ENCODE data around the gene PSMG3. TPM values are rescaled to one million over a fixed set of nuclear protein-coding genes. Genes with fewer than 3 reads are reported as not detected.

The PSMG3 gene
- total RNA-seq, 1 donor from 2014 or later: 20.3 TPM

- Histone ChIP-seq H3K4me3 (no peak overlapping the region), H3K9me3 (no peaks in the 10 kb centered on the region), H3K27me3 (no peaks in the 10 kb centered on the region), H3K27ac (no peak overlapping the region), H3K4me1 (no peaks in the 10 kb centered on the region), H3K36me3 (peaks cover 26% of the 10 kb centered on the region)
- intact Hi-C loops (cut with DNase I): no loop called here
- TF ChIP-seq, protein P1, sequence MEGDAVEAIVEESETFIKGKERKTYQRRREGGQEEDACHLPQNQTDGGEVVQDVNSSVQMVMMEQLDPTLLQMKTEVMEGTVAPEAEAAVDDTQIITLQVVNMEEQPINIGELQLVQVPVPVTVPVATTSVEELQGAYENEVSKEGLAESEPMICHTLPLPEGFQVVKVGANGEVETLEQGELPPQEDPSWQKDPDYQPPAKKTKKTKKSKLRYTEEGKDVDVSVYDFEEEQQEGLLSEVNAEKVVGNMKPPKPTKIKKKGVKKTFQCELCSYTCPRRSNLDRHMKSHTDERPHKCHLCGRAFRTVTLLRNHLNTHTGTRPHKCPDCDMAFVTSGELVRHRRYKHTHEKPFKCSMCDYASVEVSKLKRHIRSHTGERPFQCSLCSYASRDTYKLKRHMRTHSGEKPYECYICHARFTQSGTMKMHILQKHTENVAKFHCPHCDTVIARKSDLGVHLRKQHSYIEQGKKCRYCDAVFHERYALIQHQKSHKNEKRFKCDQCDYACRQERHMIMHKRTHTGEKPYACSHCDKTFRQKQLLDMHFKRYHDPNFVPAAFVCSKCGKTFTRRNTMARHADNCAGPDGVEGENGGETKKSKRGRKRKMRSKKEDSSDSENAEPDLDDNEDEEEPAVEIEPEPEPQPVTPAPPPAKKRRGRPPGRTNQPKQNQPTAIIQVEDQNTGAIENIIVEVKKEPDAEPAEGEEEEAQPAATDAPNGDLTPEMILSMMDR (IDR thresholded peaks at IDR 0.05): no peak
- DNase-seq (no peak), ATAC-seq (no peak)
Measured at GRCh38 chr7:1545417-1546246, 24.2 kb downstream of the PSMG3 start.

- Histone ChIP-seq H3K27ac (no peak overlapping the region), H3K4me1 (no peaks in the 10 kb centered on the region), H3K4me3 (no peak overlapping the region), H3K27me3 (no peaks in the 10 kb centered on the region), H3K36me3 (peaks cover 33% of the 10 kb centered on the region), H3K9me3 (no peaks in the 10 kb centered on the region)
- DNase-seq: no peak
- intact Hi-C loops (cut with DNase I): no loop called here
- ATAC-seq: no peak
- TF ChIP-seq, protein P1 (IDR thresholded peaks at IDR 0.05): no peak
Measured at GRCh38 chr7:1544896-1545416, 24.9 kb downstream of the PSMG3 start.

- H3K4me1 ChIP-seq: no peaks in the 10 kb centered on the region
- DNase-seq: no peak
- H3K4me3 ChIP-seq: no peak overlapping the region
- no peaks in the 10 kb centered on the region for H3K9me3 ChIP-seq
- H3K36me3 ChIP-seq: peaks cover 39% of the 10 kb centered on the region
- no peak for ATAC-seq
- H3K27ac ChIP-seq: no peak overlapping the region
- intact Hi-C loops (cut with DNase I): no loop called here
- TF ChIP-seq, protein P1 (IDR thresholded peaks at IDR 0.05): no peak
- H3K27me3 ChIP-seq: no peaks in the 10 kb centered on the region
Measured at GRCh38 chr7:1544178-1544895, 25.5 kb downstream of the PSMG3 start.

GRCh38 chr7:1543826-1544177 is 26.0 kb downstream of the PSMG3 start:
- peaks cover 43% of the 10 kb centered on the region for H3K36me3 ChIP-seq
- intact Hi-C loops (cut with DNase I): no loop called here
- no peaks in the 10 kb centered on the region for H3K9me3 ChIP-seq
- ATAC-seq (no peak), DNase-seq (no peak)
- no peak overlapping the region for H3K27ac ChIP-seq
- H3K4me3 ChIP-seq: no peak overlapping the region
- TF ChIP-seq, protein P1 (IDR thresholded peaks at IDR 0.05): no peak
- H3K4me1 ChIP-seq: peaks cover 2% of the 10 kb centered on the region
- H3K27me3 ChIP-seq: no peaks in the 10 kb centered on the region

DNA sequence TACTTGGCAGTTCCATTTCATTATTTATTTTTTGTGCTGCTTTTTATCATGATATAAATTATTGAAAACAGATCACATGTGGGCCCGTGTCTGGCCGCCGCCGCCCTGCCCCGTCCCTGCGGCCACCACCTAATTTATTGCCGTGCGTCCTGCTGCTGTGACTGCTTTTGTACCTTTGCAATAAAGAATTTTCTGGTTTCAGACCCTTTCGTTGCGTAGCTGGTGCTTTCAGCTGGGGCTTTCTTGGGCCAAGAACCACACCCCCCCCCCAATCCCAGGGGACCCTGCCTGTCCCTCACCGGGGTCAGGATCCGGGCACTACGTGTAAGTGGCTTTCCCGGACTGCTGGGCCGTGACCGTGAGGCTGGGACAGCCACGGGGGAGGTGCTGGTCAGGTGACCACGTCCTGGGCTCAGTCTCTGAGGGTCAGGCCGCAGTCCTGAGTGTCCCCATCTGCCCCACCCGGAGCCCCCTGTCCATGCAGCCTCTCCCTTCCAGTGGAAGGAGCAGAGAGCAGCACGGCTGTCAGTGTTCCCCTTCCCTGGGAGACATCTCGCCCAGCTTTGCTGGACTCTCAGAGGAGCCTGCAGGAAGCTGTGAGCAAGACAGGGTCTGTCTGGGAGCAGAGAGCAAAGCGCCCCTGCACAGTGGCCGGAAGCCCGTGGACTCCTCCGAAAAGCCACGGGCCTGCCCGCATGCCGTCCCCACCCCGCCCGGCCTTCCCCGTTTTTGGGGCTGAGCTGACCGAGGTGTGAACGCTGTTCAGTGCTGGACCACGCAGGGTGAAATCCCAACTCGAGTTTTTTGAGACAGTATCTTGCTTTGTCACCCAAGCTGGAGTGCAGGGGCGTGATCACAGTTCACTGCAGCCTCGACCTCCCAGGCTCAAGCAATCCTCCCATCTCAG is 26.7 kb downstream of the PSMG3 start:
- intact Hi-C loops (cut with DNase I): no loop called here
- Histone ChIP-seq H3K27ac (no peak overlapping the region), H3K9me3 (no peaks in the 10 kb centered on the region), H3K4me1 (peaks cover 8% of the 10 kb centered on the region), H3K36me3 (peaks cover 43% of the 10 kb centered on the region), H3K4me3 (no peak overlapping the region), H3K27me3 (no peaks in the 10 kb centered on the region)
- TF ChIP-seq, protein P1 (IDR thresholded peaks at IDR 0.05): no peak
- ATAC-seq: no peak
- no peak for DNase-seq
